ENCODE measurements around the gene POU3F2.

POU3F2 gene

GRCh38 chr6:98843271-98844243 is 9.2 kb downstream of the POU3F2 start:
- no peak for DNase-seq (ENCODE audit: low read depth in 2 of 2, low spot score in 1 of 2)

DNA sequence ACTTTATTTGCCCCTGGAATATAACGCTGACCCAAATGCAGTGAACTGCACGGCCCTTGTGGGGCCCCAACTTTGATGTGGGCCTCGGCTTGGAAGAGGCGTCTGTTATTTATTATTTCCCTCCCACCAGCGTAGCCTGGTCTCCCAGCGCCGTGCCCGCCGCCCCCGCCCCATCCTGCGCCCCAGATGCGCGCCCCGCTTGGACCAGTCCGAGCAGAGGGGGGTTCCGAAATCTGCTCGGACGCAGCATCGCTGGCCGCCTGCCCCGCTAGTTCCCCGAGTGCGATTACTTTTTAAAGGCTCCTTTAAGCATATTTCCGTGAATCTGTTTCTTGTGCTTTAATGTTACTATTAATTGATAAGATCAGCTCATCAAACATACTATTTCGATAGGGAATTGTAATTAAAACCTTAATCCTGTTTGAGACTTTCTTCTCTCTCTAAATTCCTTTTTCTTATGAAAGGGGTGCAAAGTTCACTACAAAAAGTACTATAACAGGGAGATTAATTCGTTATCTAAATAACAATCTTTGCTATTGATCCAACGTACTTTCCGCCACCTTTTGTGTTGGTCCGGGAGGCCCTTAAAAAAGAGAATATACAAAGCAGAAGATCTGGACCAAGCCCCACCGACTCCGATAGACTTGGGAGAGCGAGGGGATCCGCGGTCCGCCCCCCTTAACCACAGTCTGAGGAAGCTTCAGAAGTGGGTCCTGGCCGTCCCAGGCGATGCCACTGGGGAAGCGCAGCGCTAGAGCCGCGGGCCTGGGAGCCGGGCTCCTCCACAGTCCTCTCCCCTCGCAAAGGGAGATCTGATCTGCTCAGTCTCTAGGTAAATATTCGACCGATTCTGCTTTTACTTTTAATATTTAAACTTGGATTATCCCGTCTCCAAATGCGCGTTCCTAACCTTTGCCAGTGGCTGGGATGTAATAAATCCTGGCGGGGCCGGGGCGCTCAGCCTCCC is 10.2 kb downstream of the POU3F2 start:
- DNase-seq (ENCODE audit: low read depth in 2 of 2, low spot score in 1 of 2) = no peak

- no peak for DNase-seq (ENCODE audit: low read depth in 2 of 2, low spot score in 1 of 2)
Observed at GRCh38 chr6:98845211-98846020, 11.0 kb downstream of the POU3F2 start.

GRCh38 chr6:98846021-98846380 is 11.6 kb downstream of the POU3F2 start:
- DNase-seq (ENCODE audit: low read depth in 2 of 2, low spot score in 1 of 2) = no peak

GRCh38 chr6:98847416-98847778 is 13.0 kb downstream of the POU3F2 start:
- DNase-seq (ENCODE audit: low read depth in 2 of 2, low spot score in 1 of 2) = no peak

- no peak for DNase-seq (ENCODE audit: low read depth in 2 of 2, low spot score in 1 of 2)
Observed at GRCh38 chr6:98847779-98848538, 13.6 kb downstream of the POU3F2 start.

DNA sequence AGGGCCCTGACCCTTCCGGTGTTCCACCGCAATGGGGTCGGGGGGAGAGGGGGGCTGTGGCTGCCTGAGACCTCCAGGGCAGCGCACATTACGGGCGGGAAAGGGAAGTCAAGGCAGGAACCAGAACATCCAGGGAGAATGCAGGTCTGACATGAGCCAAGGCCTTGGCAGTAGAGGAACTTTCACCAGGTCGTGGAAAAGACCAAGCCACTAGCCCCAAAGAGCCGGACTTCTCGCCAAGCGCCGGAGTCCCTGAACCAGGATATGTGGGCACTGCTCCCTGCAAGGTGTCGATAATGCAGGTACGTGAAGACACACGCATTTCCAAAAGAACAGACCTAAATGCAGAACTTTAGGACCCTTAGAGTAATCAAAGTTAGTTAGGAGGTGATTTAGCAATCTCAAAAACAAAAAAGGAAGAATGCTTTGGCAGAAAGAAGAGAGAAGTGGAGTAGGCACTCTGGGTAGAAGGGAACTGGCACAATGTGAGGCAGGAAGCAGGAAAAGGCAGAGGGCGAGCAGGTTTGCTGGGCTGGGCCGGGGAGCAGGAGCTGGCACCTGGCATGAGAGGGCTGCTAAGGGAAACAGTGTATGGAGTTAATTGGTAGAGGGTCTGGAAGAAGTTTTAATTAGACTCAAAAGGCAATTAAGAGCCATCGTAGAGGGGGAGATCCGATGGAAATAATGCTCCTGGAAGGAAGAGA is 14.3 kb downstream of the POU3F2 start:
- DNase-seq (ENCODE audit: low read depth in 2 of 2, low spot score in 1 of 2) = no peak

- no peak for DNase-seq (ENCODE audit: low read depth in 2 of 2, low spot score in 1 of 2)
Observed at GRCh38 chr6:98864497-98864896, 30.1 kb downstream of the POU3F2 start.

DNA sequence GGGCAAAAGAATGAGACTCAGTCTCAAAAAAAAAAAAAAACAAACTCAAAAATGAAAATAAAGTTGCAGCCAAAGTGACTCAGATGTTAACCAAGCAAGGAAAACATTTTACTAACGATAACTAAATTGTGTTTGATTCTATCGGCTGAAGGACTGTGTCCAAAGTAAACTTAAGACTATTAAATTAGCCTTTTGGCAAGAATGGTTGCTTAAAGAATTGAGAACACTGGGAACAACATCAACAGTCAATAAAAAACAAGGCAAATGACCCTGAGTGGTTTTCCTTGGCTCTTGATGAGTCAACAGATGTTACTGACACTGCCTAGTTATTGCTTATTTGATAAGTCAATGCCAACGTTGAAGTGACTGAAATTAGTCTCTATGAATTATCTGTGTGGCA is 36.7 kb downstream of the POU3F2 start:
- no peak for DNase-seq (ENCODE audit: low read depth in 2 of 2, low spot score in 1 of 2)

GRCh38 chr6:98871821-98872220 is 37.4 kb downstream of the POU3F2 start:
- DNase-seq (ENCODE audit: low read depth in 2 of 2, low spot score in 1 of 2) = no peak

DNA sequence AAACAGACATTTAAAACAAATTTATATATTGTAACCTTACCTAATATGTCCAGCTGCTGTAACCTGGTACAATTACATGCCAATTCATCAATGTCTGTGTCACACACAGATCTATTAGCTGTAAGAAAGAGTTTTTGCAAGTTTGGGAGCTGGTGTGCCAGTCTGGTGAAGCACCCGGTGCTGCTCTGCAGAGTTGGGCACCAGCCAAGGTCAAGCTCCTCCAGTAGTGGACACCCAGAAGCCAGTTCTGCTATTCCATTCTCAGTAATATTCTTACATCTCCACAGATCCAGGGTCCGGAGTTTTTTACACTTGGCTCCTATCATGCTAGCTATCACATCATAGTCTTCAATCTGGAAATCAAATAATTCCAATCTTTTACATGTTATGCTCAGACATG is 41.0 kb downstream of the POU3F2 start:
- DNase-seq (ENCODE audit: low read depth in 2 of 2, low spot score in 1 of 2) = no peak

- no peak for DNase-seq (ENCODE audit: low read depth in 2 of 2, low spot score in 1 of 2)
Observed at GRCh38 chr6:98877250-98877649, 42.9 kb downstream of the POU3F2 start.

- no peak for DNase-seq (ENCODE audit: low read depth in 2 of 2, low spot score in 1 of 2)
Observed at GRCh38 chr6:98880486-98880885, 46.1 kb downstream of the POU3F2 start.

- DNase-seq (ENCODE audit: low read depth in 2 of 2, low spot score in 1 of 2) = no peak
Observed at GRCh38 chr6:98885330-98885729, 51.0 kb downstream of the POU3F2 start.

DNA sequence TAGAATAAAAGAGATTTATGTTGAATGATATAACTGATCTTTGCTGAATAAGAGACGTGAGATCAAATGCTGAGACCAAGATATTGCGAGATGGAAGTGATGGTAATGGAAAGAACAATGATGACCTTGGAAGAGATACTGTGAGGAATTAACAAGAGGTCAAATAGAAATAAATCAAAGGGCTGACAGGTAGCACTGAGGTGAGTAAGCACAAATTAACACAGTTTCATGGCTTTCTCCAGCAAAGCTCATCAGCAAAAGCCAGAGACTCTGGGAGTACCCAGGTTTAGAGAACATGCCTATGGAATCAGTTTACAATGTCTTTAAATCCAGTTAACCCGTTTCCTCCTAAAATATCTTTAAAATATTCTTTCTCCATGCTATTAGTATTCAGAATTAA is 53.3 kb downstream of the POU3F2 start:
- no peak for DNase-seq (ENCODE audit: low read depth in 2 of 2, low spot score in 1 of 2)

All from stimulated activated CD8-positive, alpha-beta memory T cell treated with anti-CD3 and anti-CD28 coated beads, Interleukin-4, amount 100 ng/mL, for 1 hour (primary cell).